Left renal pelvis (tissue), 4 donors: ENCODE results near the gene OSGEPL1. TPM values are rescaled to one million over a fixed set of nuclear protein-coding genes. Genes with fewer than 3 reads are reported as not detected.
"Not testable (repeated sequence)": the region's sequence is repeated elsewhere in the genome, so short reads cannot be mapped to it uniquely, and the experiment has no call there.

Experiments
- DNase-seq, 4 donors: peaks; one replicate each; pipeline ENCODE4 v3.0.0-alpha.2; 2013; ENCODE audit warnings: low read depth in 4 of 4, low spot score in 3 of 4
- polyA plus RNA-seq, 4 donors: library from polyadenylated mRNA; unstranded; fragments of 120-200 nt; gene quantifications; one replicate each; pipeline ENCODE4 v1.2.1, GENCODE V29; 2013; ENCODE audit not compliant: insufficient read length in 4 of 4

Gene OSGEPL1
- polyA plus RNA-seq, 4 donors, result 18.2 to 24.8 (median 18.6) TPM

GRCh38 chr2:189756311-189756952, 6.2 kb downstream of the OSGEPL1 start:
- DNase-seq, result no peak

- DNase-seq, result no peak
These were observed 11.4 kb downstream of the OSGEPL1 start for GRCh38 chr2:189751080-189751658.

- DNase-seq, result no peak
These were observed 33.2 kb downstream of the OSGEPL1 start for GRCh38 chr2:189729430-189729829.

DNA sequence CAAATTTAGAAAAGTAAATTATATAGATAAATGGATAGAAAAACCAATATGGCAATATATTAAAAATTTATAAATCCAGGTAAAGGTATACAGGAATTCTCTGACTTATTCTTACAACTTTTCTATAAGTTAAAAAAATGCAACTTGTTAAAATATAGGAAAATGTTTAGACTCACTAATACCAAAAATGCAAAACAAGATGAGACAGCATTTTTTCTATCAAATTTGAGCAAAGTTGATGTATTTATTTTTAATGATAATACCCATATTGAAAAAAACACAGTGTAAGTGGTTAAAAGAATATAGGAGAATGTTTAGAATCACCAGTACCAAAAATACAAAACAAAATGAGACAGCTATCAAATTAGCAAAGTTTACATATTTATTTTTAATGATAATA, 35.7 kb downstream of the OSGEPL1 start:
- DNase-seq, result no peak

GRCh38 chr2:189726271-189726670, 36.3 kb downstream of the OSGEPL1 start:
- DNase-seq, result no peak

GRCh38 chr2:189723192-189723591, 39.4 kb downstream of the OSGEPL1 start:
- DNase-seq, result no peak

DNA sequence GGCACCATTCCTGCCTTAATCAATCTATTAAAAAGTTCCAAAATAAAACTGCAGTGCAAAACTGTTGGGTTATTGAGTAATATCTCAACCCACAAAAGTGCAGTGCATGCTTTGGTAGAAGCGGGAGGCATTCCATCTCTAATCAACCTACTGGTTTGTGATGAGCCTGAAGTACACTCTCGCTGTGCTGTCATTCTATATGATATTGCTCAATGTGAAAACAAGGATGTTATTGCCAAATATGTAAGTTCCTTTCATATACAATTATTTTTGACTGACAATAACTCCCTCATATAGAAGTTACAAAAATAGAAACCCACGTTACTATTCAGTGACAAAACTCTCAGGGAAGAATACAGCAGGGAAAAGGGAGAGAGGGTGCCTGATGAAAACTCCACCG, 43.0 kb downstream of the OSGEPL1 start:
- DNase-seq, result no peak

GRCh38 chr2:189717593-189717992, 45.0 kb downstream of the OSGEPL1 start:
- not testable (repeated sequence) for DNase-seq

GRCh38 chr2:189709501-189710221, 52.9 kb downstream of the OSGEPL1 start:
- DNase-seq, result no peak

DNA sequence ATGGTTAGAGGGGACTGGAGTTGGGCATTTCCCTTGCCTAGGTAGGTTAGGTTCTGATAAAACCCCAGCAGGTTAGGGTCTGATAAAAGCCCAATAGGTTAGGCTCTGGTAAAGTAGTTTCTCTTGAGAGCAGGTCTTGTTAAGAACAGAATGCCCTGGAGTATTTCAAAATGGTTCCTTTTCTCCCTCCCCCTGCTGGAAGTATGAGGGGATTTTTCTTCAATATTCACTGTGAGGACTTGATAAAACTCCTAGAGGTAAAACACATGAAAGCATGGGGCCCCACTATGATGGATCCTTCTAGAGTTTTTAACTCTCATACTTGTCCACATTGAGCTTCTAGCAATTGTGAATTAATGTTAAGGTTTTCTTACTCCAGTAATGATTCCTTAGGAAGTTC, 60.5 kb downstream of the OSGEPL1 start:
- no peak for DNase-seq

- DNase-seq, result no peak
These were observed 61.9 kb downstream of the OSGEPL1 start for GRCh38 chr2:189700681-189701080.

DNA sequence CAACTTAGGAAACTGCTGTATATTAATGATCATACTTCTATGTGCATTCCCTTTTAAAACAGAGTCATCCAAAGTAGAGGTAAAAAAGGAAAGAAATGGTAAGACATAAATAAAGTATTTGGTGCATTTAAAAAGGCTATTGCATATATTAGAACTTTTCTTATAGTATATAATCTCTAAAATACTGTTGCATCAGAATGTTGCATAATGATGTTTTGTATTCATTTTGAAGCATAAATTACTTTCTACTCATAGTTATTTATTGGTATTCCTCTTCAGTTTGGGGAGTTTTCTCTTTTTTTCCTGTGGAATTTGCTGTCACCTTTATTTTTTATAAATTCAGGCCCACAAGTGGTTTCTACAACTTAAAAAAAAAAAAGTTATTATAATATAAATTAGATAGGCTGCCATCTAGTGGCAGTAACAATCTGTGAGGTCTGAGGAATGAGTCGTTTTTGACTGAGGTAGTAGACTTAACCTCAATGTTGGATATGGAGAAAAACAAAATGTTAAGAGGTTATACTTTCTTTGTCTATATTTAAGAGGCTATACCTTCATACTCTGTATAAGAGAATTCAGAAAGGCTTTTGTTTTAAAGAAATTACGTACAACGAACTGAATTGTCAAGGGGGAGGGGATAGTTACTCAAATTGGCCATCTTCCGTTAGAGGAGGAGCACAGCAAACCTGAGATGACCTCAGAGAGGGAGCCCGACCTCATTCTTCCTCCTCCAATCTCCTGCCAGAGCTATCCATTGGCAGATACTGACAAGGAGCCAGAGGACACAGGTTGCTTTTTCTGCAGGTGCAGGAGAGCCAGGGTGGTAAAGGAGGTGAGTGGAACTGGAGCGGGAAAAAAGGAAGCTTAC, 64.3 kb downstream of the OSGEPL1 start:
- DNase-seq, result no peak

Other genes with a start within 250 kb of the OSGEPL1 start
- gene SLC40A1, start 182.0 kb downstream of the OSGEPL1 start, polyA plus RNA-seq, result 100 to 1,000 TPM; 103 to 145 (median 121) TPM
- gene ASNSD1, start 101.3 kb downstream of the OSGEPL1 start, polyA plus RNA-seq, result 10 to 100 TPM; 52.2 to 72.0 (median 60.1) TPM
- gene ANKAR, start 88.1 kb downstream of the OSGEPL1 start, polyA plus RNA-seq, result 10 to 100 TPM in 2 of 4 donors, 1 to 10 TPM in 2; 8.8 to 11.4 (median 10.0) TPM
- 100 to 1,000 TPM in 2 of 4 donors, 10 to 100 TPM in 2; 78.2 to 114 (median 95.1) TPM for gene ORMDL1, start 21.5 kb upstream of the OSGEPL1 start, polyA plus RNA-seq
- 10 to 100 TPM; 34.1 to 45.9 (median 43.5) TPM for gene PMS1, start 21.7 kb upstream of the OSGEPL1 start, polyA plus RNA-seq